ENCODE data around the gene DAAM1.
A peak's percentile ranks its signal among the peaks of the same experiment; 100 is the strongest.

The DAAM1 gene

DNA sequence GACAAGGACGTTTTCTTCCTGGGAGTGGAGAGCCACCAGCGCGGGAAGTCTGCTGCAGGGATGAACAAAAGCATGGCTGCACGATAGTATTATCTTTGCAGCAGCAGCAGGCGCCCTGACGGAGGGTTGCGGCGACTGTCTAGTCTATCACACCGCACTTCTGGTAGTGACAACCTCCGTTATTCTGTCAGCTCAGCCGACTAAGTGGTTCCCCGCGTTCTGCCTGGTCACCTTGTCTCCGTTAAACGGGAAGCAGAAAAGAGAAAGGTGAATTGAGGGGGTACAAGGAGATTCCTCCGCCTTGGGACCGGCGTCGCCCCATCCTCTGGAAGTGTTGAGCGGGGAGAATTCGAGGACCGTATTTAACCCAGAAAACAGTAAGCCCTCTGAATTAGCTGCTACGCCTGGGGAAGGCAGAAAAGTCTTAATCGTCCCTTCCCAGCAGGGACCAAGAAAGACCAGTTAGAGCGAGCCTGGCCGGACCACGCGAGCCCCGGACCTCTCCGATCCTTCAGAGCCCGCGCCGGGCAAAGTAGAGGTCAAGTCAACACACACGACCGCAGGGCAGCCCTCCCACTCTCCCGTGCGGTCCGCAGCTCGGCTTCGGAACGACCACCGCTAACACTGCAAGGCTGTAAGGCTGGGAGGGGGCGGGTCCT is 536 bp upstream of the DAAM1 start:
- DNase-seq = peak; percentile 29 to 43

DNA sequence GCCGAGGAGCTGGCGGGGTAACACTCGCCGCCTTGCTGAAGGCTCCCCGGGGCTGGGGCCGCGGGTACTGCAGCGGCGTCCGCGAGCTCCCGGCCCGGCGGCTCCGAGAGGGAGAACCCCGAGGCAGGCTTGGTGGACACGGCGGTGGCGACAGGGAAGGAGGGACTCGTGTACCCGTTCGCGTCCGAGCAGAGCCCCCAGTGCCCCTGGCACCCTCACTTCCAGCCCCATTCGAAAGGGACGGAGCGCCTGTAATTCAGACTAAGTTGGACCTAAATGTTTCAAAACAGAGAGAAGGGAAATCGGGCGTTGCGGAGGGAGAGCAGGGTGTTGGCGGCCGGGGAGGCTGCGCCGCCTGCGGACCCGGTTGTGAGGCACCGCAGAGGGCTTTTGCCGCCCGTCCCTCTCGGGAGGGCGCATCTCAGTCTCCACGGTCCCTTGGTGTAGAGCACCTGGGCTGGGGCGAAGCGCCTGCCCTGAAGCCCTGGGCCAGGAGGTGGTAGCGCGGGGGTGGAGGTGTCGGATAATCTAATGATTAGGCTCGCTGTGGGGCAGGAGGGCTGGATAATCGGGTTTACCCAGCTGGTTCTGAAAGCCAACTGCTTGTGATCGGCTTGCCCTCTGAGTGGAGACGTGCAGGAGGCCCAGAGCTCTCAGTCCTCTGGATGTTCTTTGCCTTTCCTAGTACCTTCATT is 771 bp downstream of the DAAM1 start:
- no peak for DNase-seq

DNA sequence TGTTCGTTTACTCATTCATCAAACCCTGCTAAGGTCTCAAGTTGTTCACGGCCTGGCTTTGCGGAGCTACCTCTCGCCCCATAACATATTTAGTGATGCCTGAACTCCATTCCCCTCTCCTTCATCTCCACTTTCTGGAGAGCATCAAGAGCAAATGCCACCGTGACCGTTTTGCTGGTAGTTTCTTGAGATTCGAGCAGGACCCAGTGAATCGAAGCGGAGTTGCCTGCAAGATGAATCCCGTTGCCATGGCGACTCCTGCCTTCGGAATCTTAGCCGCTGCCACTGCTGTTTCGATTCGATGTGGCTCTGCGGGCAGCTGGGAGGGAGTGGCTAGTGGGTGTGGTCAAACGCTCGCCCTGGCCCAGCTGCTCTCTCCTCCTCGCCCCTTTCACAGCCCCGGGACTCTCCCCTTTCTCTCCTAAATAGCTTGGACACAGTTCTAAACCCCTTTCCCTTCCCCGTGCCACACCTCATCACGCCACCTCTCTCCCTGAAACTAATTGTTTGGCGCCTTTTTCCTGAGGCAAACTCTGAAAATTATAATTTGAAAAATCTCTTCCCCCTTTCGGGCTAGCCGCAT is 1.4 kb downstream of the DAAM1 start:
- peak; percentile 63 to 68 for DNase-seq

DNA sequence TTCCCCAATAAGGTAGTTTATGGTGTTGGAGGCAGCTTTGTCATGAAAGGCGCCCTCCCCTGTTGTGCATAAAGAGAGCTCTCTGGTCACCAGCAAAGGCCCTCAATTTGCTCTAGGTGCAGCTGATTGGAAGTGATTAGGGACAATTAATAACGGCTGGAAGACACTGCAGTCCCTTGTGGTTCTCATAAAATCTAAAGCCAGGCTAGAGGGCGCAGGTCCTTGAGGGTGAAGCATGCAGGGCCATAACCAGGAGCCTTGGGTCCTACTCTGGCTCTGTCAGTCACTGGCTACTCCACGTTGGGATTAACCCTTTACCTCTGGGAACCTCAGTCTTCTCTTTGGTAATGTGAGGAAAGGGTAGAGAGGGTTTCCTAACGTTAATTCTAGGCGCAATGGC is 1.9 kb downstream of the DAAM1 start:
- DNase-seq = peak; percentile 38 to 45

DNA sequence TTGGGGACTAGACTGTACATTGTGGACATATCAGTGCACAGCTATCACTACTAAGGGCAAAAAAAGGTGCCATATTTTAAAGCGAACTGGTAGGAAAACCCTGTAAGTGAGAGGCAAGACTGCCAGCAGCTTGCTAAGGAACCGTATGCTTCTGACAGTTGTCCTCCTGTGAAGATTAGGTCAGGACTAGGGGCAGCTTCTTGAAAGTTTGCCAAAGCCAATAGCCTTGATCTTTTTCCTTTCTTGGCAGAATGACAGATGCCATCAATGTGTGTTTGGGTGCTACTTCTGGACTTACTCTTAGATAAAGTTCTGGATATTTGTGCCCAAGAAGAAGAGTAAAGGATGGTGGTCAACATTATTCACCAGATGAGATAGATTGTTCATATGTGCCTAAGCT is 7.4 kb downstream of the DAAM1 start:
- DNase-seq = no peak

DNA sequence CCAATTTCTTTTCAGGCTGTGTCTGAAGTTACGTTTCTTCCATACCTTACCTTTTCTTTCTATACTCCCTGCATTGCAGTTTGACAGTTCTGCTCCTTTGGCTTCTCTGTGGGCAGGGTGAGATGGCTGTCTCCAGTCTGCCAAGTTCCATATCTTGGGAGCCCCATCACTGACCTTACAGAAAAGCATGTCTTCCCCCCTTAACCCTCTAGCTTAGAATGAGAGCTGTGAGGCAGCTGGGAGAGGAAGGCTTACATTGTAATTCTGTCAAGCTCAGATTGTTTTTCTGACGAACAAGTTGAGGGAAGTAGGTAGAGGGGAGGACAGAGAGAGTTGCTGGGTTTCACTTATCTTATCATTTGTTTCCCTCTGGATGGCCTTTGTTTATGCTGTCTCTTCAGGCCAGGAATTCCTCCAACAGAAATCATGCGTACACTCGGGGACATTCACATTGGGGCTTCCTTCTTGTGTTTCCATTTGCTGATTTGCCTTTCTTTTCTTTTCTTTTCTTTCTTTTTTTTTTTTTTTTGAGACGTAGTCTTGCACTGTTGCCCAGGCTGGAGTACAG is 9.3 kb downstream of the DAAM1 start:
- no peak for DNase-seq

DNA sequence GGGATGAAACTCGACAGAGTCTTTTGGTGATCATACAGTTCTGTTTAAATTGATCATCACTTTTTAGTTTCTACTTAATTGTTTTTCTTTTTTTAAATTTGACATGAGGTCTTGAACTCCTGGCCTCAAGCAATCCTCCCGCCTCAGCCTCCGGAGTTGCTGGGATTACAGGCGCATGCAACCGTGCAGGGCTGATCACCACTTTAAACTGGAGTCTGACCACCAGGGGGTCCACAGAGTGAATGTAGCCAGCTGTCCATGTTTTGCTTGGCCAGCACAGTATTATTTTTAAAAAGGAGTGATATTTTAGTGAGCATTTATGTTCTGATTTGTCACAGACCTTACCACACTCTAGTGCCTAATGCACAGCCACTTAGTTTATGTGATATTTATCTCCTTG is 10.7 kb downstream of the DAAM1 start:
- DNase-seq = no peak

DNA sequence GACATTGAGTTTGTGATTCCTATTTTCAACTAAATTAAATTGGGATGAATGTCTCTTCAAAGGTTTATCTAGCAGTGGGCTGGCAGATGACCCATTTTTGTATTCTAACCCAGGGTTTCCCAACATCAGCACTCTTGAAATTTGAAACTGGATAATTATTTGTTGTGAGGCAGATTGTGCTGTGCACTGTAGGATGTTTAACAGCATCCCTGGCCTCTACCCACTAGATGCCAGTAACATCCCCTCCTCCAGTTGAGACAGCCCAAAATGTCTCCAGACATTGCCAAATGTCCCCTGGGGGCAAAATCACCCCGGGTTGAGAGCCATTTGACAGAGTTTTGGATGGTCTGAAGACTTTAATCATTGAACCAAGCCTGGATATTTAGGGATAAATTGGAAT is 11.1 kb downstream of the DAAM1 start:
- DNase-seq = no peak

DNA sequence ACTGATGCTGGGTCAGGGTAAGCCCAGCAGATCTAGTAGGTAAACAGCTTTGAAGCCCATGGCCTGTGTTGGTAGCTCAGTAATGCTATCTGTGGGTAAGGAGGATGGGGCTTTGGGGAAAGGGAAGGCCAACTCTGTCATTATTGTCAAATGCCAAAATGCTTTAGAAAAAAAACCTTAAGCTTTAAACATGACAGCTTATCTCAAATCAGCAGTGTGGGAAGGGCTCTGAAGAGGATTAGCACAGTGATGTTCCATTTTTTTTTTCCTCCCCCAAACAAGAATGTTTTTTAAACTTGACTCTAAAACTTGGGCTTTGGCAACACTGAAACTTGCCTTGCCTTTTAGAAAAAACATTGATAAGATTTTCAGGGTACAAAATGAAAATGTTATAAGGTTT is 11.7 kb downstream of the DAAM1 start:
- DNase-seq = no peak

DNA sequence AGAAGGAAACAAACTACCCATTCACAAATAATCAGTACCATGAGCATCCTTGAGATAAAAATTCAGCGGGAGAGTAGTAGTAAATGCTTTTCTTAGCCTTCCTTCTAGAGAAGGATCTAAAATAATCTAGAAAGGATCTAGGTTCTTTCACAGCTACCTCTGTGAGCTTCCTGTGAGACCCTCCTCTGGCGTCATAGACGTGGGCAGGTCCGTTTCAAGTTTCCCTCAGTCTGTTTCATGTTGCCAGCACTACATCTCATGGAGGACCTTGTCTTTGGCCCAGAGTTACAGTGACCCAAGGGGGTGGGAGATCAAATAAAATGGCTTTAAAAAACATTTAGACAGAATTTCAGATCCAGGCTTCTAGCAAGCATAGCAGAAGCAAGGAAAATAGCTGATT is 13.6 kb downstream of the DAAM1 start:
- no peak for DNase-seq

DNA sequence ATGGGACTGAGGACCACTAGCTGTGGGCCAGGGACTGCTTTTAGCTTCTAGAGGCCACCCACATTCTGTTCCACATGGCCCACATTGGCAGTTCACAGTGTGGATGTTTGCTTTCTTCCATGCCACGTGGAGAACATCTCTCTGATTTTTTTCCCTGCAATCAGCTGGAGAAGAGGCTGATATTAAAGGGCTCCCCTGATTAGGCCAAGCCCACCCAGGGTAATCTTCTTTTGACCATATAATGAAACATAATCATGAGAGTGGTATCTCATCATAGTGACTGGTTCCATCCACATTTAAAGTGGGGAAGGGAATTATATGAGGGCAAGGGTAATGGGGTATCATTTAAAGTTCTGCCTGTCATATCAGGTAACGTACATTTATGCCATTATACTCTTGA is 15.8 kb downstream of the DAAM1 start:
- no peak for DNase-seq

DNA sequence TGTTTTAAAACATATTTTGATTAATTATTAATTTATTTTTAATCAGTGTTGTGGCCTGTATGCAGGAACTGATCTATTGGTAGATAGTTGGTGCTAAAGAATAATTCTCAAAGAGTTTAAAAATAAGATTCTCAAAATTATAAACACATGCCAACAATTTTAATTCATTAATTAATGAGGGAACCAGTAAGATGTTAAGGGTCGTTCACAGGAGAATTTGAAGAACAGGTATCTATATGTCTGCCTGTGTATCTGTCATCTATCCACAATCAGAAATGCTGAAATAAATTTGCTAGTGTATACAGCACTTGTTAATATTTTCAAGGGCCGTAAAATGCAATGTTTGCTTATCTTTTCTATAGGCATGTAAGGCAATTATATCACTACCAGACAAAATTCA is 18.4 kb downstream of the DAAM1 start:
- DNase-seq = no peak

DNA sequence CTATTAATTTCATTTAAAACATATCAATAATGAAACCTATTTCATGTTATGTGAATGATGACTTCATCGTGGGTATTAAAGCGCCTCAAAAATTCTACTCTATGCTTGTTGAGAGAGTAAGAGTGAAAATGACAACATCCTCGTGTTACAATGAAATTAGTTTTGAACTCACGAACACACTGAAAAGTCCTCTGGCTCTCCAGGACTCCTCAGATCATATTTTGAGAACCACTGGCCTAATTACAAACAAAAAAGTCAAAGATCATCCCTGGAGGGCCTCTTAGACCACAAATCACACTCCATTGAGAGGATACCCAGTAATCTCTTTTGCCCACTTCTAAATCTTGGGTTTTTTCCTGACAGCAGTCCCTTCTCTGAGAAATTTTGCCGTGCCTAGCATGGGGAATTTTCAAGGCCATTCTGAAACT is 19.1 kb downstream of the DAAM1 start:
- DNase-seq = no peak

DNA sequence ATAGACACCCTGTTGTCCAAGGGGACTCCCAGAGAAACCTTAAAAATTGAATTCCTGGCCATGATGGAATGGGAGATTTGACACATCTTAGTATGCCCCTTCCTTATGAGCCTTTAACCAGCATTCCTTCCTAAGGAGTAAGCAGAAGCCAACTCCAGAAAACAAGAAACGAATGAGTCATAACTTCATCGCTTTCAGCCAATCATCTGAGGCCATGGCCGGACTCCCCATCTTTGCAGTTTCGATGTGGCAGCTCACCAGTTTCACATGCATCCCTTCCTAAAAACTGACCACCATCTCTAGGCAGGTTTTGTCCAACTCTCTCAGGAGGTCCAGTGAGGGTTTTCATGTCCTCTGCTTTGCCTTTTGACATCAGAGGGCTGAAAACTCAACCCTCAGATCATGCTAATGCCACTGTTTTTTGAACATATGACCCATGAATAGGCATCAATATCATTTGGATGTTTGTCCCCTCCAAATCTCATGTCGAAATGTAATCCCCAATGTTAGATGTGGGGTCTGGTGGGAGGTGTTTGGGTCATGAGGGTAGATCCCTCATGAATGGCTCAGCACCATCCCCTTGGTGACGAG is 19.9 kb downstream of the DAAM1 start:
- no peak for DNase-seq

DNA sequence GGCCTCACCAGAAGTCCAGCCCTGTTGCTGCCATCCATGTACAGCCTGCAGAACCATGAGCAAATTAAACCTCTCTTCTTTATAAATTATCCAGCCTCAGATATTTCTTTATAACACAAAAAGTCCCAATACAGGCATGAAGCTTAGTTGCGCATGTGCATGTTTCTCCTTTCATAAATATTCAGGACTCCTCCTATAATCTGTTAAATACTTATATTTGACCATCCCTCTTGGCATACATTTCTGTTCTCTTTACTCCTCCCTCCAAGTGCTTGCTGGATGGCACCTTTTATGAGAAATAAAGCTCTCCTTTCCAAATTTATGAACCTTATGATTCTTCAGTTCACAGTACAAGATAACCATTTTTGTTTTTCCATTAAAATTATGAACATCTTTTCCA is 20.5 kb downstream of the DAAM1 start:
- DNase-seq = no peak

DNA sequence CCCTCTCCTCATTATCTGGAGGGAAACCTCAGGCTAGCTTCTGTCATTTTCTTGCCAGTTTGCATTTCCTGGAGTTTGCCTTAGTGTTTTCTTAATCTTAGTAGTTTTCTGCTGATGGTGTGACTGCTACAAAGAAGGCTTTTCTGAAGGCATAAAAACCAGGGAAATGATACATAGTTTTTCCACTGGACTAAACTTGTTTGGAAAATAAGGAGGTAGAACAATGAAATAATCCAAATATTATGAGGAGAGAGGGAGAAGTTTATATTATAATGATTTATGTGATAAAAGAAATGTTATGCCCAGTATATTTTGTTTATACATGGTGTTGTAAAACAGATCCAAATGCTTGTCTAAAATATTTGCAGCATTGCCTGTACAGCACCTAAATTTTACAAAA is 22.2 kb downstream of the DAAM1 start:
- DNase-seq = no peak

DNA sequence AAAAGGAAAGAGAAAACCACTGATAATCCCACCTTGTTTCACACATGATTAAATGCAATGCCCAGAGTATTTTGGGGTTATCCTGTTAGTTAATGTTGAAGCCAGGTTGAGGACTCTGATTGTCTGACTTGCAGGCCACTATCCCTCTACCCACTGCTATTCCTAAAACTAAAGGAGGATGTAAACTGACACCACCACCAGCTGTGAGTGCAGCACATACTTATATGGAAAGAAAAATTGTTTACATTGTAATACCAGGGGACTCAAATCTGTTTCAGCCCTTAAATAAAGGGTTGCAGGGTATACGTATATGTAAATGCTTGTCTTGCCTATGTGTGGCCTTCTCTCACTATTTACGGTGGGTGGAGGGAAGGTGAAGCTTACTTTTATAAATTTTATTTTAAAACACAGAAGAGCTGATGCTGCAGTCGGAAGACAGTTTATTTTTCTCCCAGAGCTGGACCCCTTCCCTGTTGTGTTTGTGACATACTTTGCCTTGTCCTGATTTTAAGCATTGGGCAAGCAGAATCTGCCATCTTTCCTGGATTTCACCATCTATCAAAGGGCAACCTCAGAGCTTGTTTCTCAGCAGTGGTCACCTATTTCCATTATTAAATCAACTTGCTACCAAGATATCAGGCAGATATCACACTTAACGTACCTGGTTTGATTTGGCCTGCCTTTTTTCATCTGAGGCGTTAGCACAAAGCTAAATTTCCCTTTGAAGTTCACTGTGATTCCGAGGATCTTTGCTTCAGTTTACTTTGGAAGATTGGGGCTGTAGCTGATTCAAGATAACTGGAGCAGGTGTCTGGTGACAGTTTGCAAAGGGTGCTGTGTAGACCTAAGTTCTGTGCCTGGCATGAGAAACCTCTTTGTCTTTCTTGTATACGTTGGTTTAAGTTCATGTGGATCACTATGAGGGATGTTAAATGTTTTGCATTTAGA is 25.2 kb downstream of the DAAM1 start:
- DNase-seq = no peak

DNA sequence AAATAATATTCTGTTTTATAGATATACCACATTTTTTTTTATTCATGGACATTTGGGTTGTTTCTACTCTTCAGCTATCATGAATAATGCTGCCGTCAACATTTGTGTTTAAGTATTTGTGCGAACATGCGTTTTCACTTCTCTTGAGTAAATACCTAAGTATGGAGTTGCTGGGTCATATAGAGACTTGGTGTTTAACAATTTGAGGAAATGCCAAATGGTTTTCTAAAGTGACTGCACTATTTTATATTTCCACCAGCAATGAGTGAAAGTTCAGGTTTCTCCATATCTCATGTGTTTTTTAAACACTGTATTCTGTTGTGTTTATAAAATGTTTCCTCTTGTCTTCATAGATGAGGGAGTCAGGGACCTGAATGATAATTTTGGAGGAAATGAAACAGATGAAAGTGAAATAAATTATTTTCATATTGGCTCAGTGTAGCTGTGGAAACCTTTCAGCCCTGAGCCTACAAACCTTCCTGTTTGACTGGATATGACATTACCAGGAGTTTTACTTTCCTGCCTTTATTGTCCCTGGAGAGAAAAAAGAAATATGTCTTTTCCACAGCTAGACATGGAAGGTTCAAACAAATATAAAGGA is 26.3 kb downstream of the DAAM1 start:
- DNase-seq = no peak

DNA sequence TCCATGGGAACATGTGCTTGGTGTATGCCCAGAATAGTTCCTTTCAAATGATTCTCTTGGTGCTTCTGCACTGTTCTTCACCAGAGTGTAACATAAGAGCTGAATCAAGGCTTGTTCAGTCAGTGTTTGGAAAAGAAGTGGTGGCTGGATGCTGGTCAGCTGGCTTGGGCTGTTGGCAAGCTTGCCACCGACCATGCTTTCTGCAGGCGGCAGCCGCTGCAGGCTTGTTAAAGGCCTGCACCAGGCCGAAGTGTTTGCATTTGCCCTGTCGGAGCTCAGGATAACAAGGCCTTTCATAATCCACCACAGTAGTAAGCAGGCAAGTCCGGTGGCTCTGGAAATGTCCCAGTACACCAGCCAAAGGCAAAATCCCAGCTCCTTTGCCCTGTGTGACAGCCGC is 26.9 kb downstream of the DAAM1 start:
- no peak for DNase-seq

DNA sequence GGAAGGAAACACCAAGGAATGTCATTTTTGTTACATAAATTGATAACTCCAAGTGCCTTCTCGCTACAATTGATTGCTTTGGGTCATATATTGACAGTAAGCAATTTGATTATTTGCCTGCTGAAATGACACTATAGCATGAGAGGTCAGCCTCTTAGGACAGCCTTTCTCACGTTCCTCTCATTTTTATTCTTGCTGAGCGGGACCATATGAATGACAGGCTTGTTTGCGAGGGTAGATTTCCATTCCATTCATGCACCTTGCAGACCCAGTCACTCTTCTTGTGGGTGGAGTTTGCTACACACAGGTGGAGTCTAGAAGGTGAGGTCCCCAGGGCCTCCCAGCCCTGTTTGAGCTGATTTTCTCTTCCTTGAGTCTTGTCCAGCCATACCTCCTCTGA is 27.3 kb downstream of the DAAM1 start:
- no peak for DNase-seq

DNA sequence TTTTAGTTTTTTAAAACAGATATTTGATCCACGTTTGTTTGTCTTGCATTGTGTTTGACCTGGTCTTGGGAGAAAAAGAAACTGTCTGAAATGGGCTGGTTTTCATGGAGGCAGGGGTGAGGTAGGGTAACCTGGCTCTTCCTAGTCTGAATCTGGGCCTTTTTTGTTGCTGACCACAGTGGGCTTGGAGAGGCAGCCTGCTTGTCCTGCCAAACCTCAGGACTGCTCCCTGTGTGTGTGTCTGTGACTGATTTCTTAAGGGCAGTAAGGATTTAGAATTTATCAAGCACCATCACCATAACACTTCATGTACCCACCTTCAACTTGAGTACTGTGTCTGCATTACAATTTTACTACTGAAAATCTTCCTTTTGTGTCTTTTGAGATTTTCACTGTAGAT is 28.5 kb downstream of the DAAM1 start:
- no peak for DNase-seq

DNA sequence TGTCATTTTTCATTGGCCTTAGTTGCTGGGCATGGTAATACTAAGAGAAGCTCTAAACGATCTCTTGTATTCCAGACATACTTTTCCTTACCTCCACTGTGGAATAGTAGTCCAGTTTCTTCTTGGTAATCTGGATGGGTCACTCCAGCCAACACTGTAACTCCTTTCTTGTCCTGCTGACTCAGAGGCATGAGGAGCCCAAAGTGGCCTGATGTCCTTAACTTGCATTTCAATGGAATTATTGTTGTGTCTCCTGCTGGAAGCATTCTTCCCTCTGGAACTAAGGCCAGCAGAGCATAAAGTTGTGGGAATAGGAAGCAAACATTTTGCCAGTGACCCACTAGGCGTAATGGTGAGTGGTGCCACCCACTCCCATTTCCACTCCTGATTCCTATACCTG is 33.1 kb downstream of the DAAM1 start:
- no peak for DNase-seq
